ENCODE data around the gene LRRD1. TPM values are rescaled to one million over a fixed set of nuclear protein-coding genes. Genes with fewer than 3 reads are reported as not detected.
"Not testable (repeated sequence)": the region's sequence is repeated elsewhere in the genome, so short reads cannot be mapped to it uniquely, and the experiment has no call there.

The LRRD1 gene
- total and polyA plus RNA-seq, 5 experiments from 2014 or later, result 0.18 TPM; not detected in 4

DNA sequence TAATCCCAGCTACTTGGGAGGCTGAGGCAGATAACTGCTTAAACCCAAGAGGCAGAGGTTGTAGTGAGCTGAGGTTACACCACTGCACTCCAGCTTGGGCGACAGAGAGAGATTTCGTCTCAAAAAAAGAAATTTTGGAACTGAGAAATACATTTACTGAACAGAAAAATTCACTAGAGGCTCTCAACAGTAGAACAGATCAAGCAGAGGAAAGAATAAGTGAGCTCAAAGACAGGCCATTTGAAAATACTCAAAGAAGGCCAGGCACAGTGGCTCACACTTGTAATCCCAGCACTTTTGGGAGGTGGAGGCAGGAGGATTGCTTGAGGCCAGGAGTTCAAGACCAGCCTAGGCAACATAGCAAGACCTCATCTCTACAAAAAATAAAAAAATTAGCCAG lies 9.4 kb downstream of the LRRD1 start:
- H3K27ac Mint-ChIP-seq, H3K36me3 Mint-ChIP-seq, POLR2A ChIA-PET, H3K4me1 Mint-ChIP-seq, DNase-seq, ATAC-seq, H3K4me3 Mint-ChIP-seq: not testable (repeated sequence)
- peaks cover 0 to 22% (median 5%) of the 10 kb centered on the region in 9 donors for H3K9me3 Mint-ChIP-seq
- peaks cover 2 to 13% (median 8%) of the 10 kb centered on the region in 5 donors for H3K27me3 Mint-ChIP-seq

DNA sequence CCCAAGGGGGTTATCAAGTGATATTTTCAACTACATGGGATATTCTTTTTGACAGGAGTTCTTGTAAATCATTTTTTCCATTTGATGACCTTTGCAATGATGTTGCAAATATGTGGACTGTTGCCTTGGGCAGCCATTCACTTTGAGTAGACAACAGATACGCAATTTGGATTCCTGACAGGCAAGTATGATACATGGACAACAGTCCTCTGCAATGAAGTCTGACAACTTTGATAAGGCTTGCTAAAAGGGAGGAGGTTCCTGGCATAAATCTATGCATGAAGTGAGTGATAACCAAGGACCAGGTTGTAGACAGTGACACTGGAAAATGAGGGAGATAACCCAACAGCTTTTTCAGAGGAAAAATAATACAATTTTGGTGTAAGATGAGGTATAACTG lies 17.7 kb downstream of the LRRD1 start:
- H3K9me3 Mint-ChIP-seq, result no peaks in the 10 kb centered on the region
- peaks cover 0 to 16% (median 9%) of the 10 kb centered on the region in 5 donors for H3K27me3 Mint-ChIP-seq
- H3K4me3 Mint-ChIP-seq, result no peak overlapping the region
- ATAC-seq (no peak), DNase-seq (no peak)
- H3K36me3 Mint-ChIP-seq, result peaks cover 0 to 4% (median 0%) of the 10 kb centered on the region in 3 donors
- no peaks in the 10 kb centered on the region for H3K4me1 Mint-ChIP-seq
- H3K27ac Mint-ChIP-seq, result no peak overlapping the region
- POLR2A ChIA-PET, result no interaction called here

DNA sequence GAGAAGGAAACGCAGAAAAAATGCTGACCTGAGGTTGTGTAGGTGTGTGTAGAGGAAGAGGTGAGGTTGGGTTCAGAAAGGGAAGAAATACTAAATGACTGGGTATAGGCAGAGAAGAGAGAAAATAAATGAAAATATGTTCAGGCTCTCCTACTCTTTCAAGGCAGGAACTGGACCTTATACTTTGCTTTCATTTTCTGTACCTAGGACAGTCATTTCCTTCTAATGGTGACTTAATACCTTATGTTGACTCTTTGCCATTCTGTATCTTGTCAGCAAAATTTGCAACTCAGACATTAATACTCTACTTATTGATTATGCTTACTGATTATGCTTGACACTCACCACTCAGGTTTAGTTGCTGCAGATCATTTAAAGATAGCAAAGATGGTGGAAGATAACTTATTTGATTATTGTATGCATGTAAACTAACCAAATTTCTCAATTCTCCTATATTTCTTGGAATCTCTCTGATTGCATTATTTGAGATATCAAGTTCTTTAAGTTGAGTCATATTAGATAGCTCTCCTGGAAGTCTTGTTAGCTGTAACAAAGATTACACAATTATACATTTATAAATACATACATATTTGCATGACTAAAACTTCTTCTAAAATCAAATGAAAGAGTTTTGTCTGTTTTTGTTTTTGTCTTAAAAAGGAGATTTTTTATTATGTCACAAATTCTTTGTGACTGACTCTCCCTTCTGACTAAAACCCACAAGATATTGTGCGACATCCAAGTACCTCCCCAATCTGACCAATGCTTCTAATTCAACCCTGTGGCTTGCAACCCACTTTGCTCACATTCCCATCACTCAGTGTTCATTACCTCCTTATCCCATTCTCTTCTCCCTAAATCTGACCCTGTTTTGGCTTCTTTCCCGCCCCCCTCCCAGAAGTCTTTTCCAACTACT lies 20.0 kb downstream of the LRRD1 start:
- Mint-ChIP-seq H3K27ac (no peak overlapping the region), H3K36me3 (peaks cover 0 to 4% (median 0%) of the 10 kb centered on the region in 3 donors), H3K4me1 (no peaks in the 10 kb centered on the region), H3K27me3 (peaks cover 0 to 16% (median 9%) of the 10 kb centered on the region in 5 donors), H3K9me3 (no peaks in the 10 kb centered on the region), H3K4me3 (no peak overlapping the region)
- no peak for DNase-seq
- POLR2A ChIA-PET, result no interaction called here
- no peak for ATAC-seq

DNA sequence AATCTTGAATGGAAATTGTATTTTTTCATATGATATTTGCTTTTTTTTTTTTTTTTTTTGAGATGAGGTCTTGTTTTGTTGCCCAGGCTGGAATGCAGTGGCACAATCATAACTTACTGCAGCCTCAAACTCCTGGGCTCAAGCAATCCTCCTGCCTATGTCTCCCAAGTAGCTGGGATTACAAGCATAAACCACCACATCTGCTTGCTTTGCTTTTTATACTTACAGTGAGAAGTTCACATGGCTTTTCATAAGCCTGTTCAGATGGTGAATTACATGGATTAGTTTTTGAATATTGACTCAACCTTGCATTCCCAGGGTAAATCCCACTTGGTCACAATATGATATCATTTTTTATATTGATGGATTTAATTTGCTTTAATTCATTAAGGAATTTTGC lies 22.0 kb downstream of the LRRD1 start:
- Mint-ChIP-seq H3K36me3 (peaks cover 0 to 4% (median 0%) of the 10 kb centered on the region in 3 donors), H3K4me1 (no peaks in the 10 kb centered on the region), H3K9me3 (no peaks in the 10 kb centered on the region), H3K27ac (no peak overlapping the region), H3K27me3 (peaks cover 0 to 12% (median 8%) of the 10 kb centered on the region in 5 donors), H3K4me3 (no peak overlapping the region)
- DNase-seq (no peak), ATAC-seq (no peak)
- POLR2A ChIA-PET, result interaction anchor here (0.7 kb wide), 1 partner anchor 56 kb away, joined by 3 read pairs; no protein-coding TSS in a partner anchor

DNA sequence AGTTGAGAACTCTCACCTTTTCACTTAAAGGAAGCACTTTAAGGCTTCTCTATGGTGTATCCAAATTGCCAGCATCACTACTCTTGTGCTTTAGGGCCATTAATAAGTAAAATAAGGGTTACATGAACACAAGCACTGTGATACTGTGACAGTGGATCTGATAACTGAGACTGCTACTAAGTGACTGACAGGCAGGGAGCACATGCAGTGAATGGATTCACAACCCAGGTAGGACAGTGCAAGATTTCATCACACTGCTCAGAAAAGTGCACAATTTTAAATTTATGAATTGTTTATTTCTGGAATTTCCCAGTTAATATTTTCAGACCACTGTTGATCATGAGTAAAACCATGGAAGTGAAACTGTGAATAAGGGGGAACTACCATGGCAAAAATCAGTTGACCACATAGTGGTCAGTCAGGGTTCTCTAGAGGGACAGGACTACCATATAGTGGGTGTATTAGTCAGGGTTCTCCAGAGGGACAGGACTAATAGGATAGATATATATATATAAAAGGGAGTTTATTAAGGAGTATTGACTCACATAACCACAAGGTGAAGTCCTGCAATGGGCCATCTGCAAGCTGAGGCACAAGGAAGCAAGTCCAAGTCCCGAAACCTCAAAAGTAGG lies 23.7 kb downstream of the LRRD1 start:
- no peaks in the 10 kb centered on the region for H3K9me3 Mint-ChIP-seq
- POLR2A ChIA-PET, result no interaction called here
- no peak overlapping the region for H3K4me3 Mint-ChIP-seq
- no peaks in the 10 kb centered on the region for H3K4me1 Mint-ChIP-seq
- peaks cover 0 to 7% (median 1%) of the 10 kb centered on the region in 5 donors for H3K27me3 Mint-ChIP-seq
- DNase-seq (no peak), ATAC-seq (no peak)
- H3K27ac Mint-ChIP-seq, result no peak overlapping the region
- H3K36me3 Mint-ChIP-seq, result peaks cover 0 to 4% (median 0%) of the 10 kb centered on the region in 3 donors

DNA sequence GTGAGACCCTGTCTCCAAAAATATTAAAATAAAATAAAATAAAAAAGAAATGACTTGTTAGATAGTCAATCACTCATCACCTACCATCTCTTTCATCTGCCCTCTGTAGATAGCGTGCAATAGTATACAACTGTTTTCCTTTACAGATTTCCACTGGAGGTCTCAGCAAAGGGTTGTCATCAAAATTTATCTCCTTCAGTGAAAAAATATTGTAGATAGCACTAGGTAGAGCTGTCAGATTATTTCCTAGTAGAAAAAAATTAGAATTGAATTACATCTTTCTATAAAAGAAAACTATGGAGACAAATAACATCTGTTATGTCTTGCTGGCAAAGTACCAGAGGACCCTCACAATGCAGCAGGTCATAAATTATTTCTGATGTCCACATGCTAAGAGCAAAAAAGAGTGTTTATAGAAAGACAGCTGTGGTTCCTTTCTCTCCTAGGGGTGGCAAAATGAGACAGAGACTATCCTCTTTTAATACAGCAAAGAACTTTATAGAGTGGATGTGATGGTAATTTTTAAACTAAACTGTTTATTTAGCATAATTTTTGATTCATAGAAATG lies 28.4 kb downstream of the LRRD1 start:
- no peak overlapping the region for H3K27ac Mint-ChIP-seq
- no peak for DNase-seq
- no peaks in the 10 kb centered on the region for H3K36me3 Mint-ChIP-seq

DNA sequence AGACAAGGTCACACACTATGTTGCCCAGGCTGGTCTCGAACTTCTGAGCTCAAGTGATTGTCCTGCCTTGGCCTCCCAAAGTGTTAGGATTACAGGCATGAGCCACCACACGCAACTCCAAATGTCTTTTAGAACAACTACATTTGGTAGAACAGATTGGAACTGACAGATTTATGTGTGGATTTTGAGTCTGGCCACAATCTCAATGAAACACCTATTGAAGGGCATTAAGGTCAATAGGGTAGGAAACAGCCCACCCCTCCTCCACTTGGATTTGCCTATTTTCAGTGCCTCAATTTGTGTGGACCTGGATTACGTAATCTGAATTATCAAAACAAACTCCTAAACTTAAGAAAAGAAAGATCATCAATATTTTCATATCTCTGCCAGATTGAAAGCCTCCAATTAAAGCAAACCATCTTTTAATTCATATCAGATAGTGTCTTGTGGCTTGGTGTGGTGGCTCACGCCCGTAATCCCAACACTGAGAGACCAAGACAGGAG lies 29.2 kb downstream of the LRRD1 start:
- POLR2A ChIA-PET, result no interaction called here
- H3K27me3 Mint-ChIP-seq, result peaks cover 0 to 2% (median 0%) of the 10 kb centered on the region in 5 donors
- H3K27ac Mint-ChIP-seq, result no peak overlapping the region
- DNase-seq, result no peak
- H3K4me1 Mint-ChIP-seq, result no peaks in the 10 kb centered on the region
- ATAC-seq, result no peak
- no peak overlapping the region for H3K4me3 Mint-ChIP-seq
- no peaks in the 10 kb centered on the region for H3K36me3 Mint-ChIP-seq
- H3K9me3 Mint-ChIP-seq, result no peaks in the 10 kb centered on the region

More for the DNA sequence above, 28.4 kb downstream of the LRRD1 start:
- POLR2A ChIA-PET, result no interaction called here
- ATAC-seq, result no peak
- H3K4me3 Mint-ChIP-seq, result no peak overlapping the region
- no peaks in the 10 kb centered on the region for H3K4me1 Mint-ChIP-seq
- peaks cover 0 to 5% (median 0%) of the 10 kb centered on the region in 5 donors for H3K27me3 Mint-ChIP-seq
- no peaks in the 10 kb centered on the region for H3K9me3 Mint-ChIP-seq

DNA sequence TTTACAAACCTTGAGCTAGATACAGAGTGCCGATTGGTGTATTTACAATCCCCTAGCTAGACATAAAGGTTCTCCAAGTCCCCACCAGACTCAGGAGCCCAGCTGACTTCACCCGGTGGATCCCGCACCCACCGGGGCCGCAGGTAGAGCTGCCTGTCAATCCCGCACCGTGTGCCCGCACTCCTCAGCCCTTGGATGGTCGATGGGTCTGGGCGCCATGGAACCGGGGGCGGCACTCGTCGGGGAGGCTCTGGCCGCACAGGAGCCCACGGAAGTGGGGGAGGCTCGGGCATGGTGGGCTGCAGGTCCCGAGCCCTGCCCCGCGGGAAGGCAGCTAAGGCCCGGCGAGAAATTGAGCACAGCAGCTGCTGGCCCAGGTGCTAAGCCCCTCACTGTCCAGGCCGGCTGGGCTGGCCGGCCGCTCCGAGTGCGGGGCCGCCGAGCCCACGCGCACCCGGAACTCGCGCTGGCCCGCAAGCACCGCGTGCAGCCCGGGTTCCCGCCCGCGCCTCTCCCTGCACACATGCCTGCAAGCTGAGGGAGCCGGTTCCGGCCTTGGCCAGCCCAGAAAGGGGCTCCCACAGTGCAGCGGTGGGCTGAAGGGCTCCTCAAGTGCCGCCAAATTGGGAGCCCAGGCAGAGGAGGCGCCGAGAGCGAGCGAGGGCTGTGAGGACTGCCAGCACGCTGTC lies 35.6 kb downstream of the LRRD1 start:
- POLR2A ChIA-PET, DNase-seq: not testable (repeated sequence)

DNA sequence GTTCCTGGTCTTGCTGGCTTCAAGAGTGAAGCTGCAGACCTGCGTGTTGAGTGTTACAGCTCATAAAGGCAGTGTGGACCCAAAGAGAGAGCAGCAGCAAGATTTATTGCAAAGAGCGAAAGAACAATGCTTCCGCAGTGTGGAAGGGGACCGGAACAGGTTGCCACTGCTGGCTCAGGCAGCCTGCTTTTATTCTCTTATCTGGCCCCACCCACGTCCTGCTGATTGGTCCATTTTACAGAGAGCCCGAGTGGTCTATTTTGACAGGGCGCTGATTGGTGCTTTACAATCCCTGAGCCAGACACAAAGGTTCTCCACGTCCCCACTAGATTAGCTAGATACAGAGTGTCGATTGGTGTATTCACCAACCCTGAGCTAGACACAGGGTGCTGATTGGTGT lies 36.2 kb downstream of the LRRD1 start:
- H3K27me3 Mint-ChIP-seq, POLR2A ChIA-PET, H3K4me1 Mint-ChIP-seq, ATAC-seq, H3K36me3 Mint-ChIP-seq, DNase-seq, H3K9me3 Mint-ChIP-seq: not testable (repeated sequence)
- H3K4me3 Mint-ChIP-seq, result peak overlapping the region in 3 of 10 donors; percentile 5 to 16 (median 12)
- H3K27ac Mint-ChIP-seq, result peak overlapping the region in 1 of 10 donors; percentile 0

More for the DNA sequence above, 35.6 kb downstream of the LRRD1 start:
- H3K27ac Mint-ChIP-seq, H3K27me3 Mint-ChIP-seq, H3K4me3 Mint-ChIP-seq, H3K36me3 Mint-ChIP-seq, ATAC-seq, H3K4me1 Mint-ChIP-seq, H3K9me3 Mint-ChIP-seq: not testable (repeated sequence)

DNA sequence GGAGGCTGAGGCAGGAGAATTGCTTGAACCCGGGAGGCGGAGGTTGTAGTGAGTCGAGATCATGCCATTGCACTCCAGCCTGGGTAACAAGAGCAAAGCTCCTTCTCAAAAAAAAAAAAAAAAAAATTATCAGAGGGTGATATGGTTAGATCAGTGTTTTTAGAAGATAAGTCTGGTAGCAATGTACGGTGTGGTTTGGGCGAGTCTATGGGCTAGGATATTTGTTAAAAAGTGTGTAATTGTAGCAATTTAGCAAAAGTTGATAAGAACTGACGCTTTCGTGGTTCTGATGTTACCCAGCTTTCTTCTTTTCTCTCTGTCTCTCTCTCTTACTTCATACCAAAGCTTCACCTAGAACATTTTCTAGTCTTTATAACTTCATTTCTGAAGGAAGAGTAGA lies 37.8 kb downstream of the LRRD1 start:
- no peaks in the 10 kb centered on the region for H3K27me3 Mint-ChIP-seq
- DNase-seq (no peak), ATAC-seq (no peak)
- H3K9me3 Mint-ChIP-seq, result peaks cover 0 to 2% (median 0%) of the 10 kb centered on the region in 9 donors
- H3K4me1 Mint-ChIP-seq, result no peaks in the 10 kb centered on the region
- POLR2A ChIA-PET, result no interaction called here
- no peak overlapping the region for H3K27ac Mint-ChIP-seq
- H3K4me3 Mint-ChIP-seq, result no peak overlapping the region
- no peaks in the 10 kb centered on the region for H3K36me3 Mint-ChIP-seq

DNA sequence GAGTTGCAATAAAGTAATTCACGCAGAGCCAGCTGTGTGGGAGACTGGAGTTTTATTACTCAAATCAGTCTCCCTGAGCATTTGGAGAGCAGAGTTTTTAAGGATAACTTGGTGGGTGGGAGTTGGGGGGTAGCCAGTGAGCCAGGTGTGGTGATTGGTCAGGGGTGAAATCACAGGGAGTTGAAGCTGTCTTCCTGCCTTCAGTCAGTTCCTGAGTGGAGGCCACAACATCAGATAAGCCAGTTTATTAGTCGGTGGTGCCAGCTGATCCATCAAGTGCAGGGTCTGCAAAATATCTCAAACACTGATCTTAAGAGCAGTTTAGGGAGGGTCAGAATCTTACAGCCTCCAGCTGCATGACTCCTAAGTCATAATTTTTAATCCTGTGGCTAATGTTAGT lies 41.4 kb downstream of the LRRD1 start:
- no peak overlapping the region for H3K27ac Mint-ChIP-seq
- peak overlapping the region in 1 of 10 donors; percentile 24 for H3K4me3 Mint-ChIP-seq

More for the DNA sequence above, 41.4 kb downstream of the LRRD1 start:
- no peaks in the 10 kb centered on the region for H3K36me3 Mint-ChIP-seq
- POLR2A ChIA-PET, result no interaction called here
- peaks cover 0 to 2% (median 0%) of the 10 kb centered on the region in 5 donors for H3K27me3 Mint-ChIP-seq
- peaks cover 9 to 25% (median 24%) of the 10 kb centered on the region in 4 donors for H3K4me1 Mint-ChIP-seq
- DNase-seq (no peak), ATAC-seq (no peak)
- peaks cover 0 to 2% (median 0%) of the 10 kb centered on the region in 9 donors for H3K9me3 Mint-ChIP-seq
